Activated CD8-positive, alpha-beta T cell treated with anti-CD3 and anti-CD28 coated beads, Interleukin-2, amount 10 ng/mL, durations not matched to agents 7 days and 5 days (primary cell): ENCODE data around the gene ZBTB7A. TPM values are rescaled to one million over a fixed set of nuclear protein-coding genes. Genes with fewer than 3 reads are reported as not detected.
"Not testable (repeated sequence)": the region's sequence is repeated elsewhere in the genome, so short reads cannot be mapped to it uniquely, and the experiment has no call there.

Source experiments
- ATAC-seq: fragments of 150-1000 bp; cut with Tn5 transposase; one replicate; pipeline ENCODE4 v1.10.0; 2021; ENCODE audit warnings: moderate library complexity
- CTCF ChIA-PET: fragments of 350-600 bp; sonication (Branson Sonifier 250); formaldehyde crosslinking; loops from one replicate; lab custom pipeline; 2021; ENCODE audit warnings: antibody characterized with exemption; lab: Charles Lee
- POLR2A ChIA-PET: fragments of 350-600 bp; sonication (Branson Sonifier 250); formaldehyde crosslinking; loops from one replicate; lab custom pipeline; 2021; ENCODE audit warnings: antibody characterized with exemption; lab: Charles Lee
- DNase-seq: peaks from one replicate; pipeline ENCODE4 v3.0.0-alpha.2; 2020
- H3K27ac Mint-ChIP-seq: one replicate; pipeline ENCODE4 v1.8.0; 2021; ENCODE audit warnings: mild to moderate bottlenecking, mixed read lengths
- H3K27me3 Mint-ChIP-seq: one replicate; pipeline ENCODE4 v1.8.0; 2021; ENCODE audit warnings: low read depth, mixed read lengths
- H3K36me3 Mint-ChIP-seq: one replicate; pipeline ENCODE4 v1.8.0; 2021; ENCODE audit warnings: low read depth, mixed read lengths
- H3K4me1 Mint-ChIP-seq: one replicate; pipeline ENCODE4 v1.8.0; 2021; ENCODE audit warnings: low read depth, mixed read lengths
- H3K4me3 Mint-ChIP-seq: one replicate; pipeline ENCODE4 v1.8.0; 2021; ENCODE audit warnings: mild to moderate bottlenecking, mixed read lengths
- H3K9me3 Mint-ChIP-seq: one replicate; pipeline ENCODE4 v1.8.0; 2022; ENCODE audit warnings: mixed read lengths; ENCODE audit not compliant: insufficient read depth
- total RNA-seq, 2 experiments: library from RNA; stranded (reverse); gene quantifications; one replicate each; pipeline ENCODE4 v1.2.3, GENCODE V29; 2021

The ZBTB7A gene
- total RNA-seq, 2 experiments from 2014 or later = 59.1 to 63.1 TPM

DNA sequence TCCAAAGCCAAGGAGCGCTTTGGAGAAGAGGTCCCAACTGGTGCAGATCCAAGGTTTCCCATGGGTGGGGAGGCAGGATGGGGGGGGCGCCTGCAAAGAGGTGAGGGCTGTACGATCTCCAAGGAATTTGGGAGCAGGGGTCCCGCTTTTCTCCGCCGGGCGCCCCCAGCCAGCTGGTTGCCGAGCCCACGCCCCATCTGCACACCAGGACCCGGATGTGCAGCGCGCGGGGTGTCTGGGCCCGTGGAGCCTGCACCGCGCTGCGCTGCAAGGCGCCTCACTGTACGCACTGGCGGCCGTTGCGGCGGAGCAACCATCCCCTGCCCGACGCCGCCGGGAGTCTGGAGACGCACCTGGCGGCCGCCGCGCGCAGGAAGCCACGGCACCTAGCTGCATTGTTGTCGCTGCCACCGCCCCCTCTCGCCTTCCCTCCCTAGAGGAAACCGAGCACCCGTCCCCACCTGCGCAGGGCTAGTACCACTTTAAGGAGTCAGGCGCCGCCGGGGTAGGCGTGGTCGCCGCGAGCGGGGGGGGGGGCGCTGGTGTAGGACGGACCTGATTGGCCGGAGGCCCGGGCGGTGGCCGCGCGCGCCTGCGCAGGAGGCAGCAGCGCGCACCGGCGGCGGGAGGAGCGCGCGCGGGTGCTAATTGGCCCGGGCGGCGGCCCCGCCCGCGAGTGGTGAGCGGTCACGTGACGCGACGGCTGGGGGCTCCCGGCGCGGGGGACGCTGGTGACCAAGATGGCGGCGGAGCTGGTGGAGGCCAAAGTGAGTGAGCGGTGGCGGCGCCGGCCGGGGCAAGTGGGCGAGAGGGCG, 59.5 kb downstream of the ZBTB7A start, which contains the start of gene PIAS4:
Gene PIAS4, plus strand, starts transcription at position 716 of the 815 bp plus-strand sequence. Its CDS starts 25 bp downstream, at position 741.
- Mint-ChIP-seq H3K27ac (peak within 1 kb of the TSS; percentile 82), H3K36me3 (peaks cover 2% of the 10 kb centered on the region), H3K4me3 (peak within 1 kb of the TSS; percentile 83), H3K9me3 (no peaks in the 10 kb centered on the region), H3K27me3 (no peaks in the 10 kb centered on the region), H3K4me1 (peaks cover 18% of the 10 kb centered on the region)
- ChIA-PET POLR2A (interaction anchor here (0.6 to 2.7 kb wide), 8 partner anchors 17 to 162 kb away, joined by 3 to 17 read pairs (median 3); partner anchors contain the start of gene EEF2), CTCF (interaction anchor here (1.2 to 3.9 kb wide), 6 partner anchors 12 to 201 kb away, joined by 3 to 29 read pairs (median 6); partner anchors contain the start of gene EEF2)
- ATAC-seq = peak; percentile 93
- DNase-seq = peak; percentile 96

DNA sequence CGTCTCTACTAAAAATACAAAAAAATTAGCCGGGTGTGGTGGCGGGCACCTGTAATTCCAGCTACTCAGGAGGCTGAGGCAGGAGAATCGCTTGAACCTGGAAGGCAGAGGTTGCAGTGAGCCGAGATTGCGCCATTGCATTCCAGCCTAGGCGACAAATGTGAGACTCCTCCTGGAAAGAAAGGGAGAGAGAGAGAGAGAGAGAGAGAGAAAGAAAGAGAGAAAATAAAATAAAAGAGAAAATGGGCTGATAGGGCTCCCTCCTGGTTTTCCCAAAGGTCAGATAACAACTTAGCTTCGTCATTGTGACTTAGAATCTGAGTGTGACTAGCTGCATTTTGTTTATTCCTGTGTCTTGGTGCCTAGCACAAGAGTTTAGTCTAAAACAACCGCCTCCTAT, 61.3 kb downstream of the ZBTB7A start:
- not testable (repeated sequence) for H3K27ac Mint-ChIP-seq, H3K36me3 Mint-ChIP-seq, ATAC-seq, DNase-seq, H3K9me3 Mint-ChIP-seq, H3K27me3 Mint-ChIP-seq
- ChIA-PET CTCF (interaction anchor here (1.1 to 3.9 kb wide), 2 partner anchors 18 to 20 kb away, joined by 3 to 29 read pairs; partner anchors contain the start of gene EEF2), POLR2A (interaction anchor here (0.6 to 2.7 kb wide), 2 partner anchors 21 to 1536 kb away, joined by 3 to 17 read pairs; partner anchors contain the start of gene EEF2)
- H3K4me3 Mint-ChIP-seq = peak overlapping the region; percentile 34
- H3K4me1 Mint-ChIP-seq = peaks cover 18% of the 10 kb centered on the region

DNA sequence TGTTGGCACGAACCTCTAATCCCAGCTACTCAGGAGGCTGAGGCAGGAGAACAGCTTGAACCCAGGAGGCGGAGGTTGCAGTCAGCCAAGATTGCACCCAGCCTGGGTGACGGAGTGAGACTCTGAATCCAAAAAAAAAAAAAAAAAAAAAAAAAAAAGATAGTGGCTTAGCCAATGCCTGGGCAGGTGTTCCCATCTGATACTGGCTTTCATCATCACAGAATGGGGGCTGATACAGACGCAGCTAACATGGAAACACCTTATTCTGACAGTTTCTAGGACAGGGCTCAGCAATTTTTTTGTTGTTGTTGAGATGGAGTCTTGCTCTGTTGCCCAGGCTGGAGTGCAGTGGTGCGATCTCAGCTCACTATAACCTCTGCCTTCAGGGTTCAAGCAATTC, 65.9 kb downstream of the ZBTB7A start:
- H3K36me3 Mint-ChIP-seq, H3K4me1 Mint-ChIP-seq, ATAC-seq, DNase-seq, H3K27me3 Mint-ChIP-seq, H3K4me3 Mint-ChIP-seq, POLR2A ChIA-PET, H3K9me3 Mint-ChIP-seq, H3K27ac Mint-ChIP-seq: not testable (repeated sequence)
- CTCF ChIA-PET = interaction anchor here (1.3 to 1.4 kb wide), 3 partner anchors 10 to 139 kb away, joined by 3 to 6 read pairs (median 5); no protein-coding TSS in a partner anchor

DNA sequence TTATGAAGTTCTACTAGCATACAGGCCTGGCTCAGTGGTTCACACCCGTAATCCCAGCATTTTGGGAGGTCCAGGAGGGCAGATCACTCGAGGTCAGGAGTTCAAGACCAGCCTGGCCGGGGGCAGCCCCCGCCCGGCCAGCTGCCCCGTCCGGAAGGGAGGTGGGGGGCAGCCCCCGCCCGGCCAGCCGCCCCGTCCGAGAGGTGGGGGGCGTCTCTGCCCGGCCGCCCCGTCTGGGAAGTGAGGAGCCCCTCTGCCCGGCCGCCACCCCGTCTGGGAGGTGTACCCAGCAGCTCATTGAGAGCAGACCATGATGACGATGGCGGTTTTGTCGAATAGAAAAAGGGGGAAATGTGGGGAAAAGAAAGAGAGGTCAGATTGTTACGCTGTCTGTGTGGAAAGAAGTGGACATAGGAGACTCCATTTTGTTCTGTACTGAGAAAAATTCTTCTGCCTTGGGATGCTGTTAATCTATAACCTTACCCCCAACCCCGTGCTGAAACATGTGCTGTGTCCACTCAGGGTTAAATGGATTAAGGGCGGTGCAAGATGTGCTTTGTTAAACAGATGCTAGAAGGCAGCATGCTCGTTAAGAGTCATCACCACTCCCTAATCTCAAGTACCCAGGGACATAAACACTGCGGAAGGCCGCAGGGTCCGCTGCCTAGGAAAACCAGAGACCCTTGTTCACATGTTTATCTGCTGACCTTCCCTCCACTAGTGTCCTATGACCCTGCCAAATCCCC, 67.9 kb downstream of the ZBTB7A start:
- H3K4me3 Mint-ChIP-seq, H3K4me1 Mint-ChIP-seq, ATAC-seq, H3K9me3 Mint-ChIP-seq, DNase-seq, H3K36me3 Mint-ChIP-seq, H3K27ac Mint-ChIP-seq, H3K27me3 Mint-ChIP-seq, CTCF ChIA-PET: not testable (repeated sequence)
- POLR2A ChIA-PET = interaction anchor here (0.6 kb wide), 1 partner anchor 205 kb away, joined by 3 read pairs; no protein-coding TSS in a partner anchor

DNA sequence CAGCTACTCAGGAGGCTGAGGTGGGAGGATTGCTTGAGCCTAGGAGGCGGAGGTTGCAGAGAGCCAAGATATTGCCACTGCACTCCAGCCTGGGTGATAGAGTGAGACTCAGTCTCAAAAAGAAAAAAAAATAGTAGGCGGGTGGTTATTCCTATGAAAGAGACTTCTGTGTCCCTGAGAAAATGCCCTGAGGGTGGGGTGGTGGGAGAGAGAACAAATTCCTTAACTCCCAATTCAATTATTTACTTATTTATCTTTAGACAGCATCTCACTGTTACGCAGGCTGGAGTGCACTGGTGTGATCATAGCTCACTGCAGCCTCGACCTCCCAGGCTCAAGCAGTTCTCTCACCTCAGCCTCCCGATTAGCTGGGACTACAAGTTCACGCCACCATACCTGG, 71.1 kb downstream of the ZBTB7A start:
- H3K9me3 Mint-ChIP-seq = no peaks in the 10 kb centered on the region
- ChIA-PET CTCF (interaction anchor here (1.2 to 2.0 kb wide), 2 partner anchors 12 to 144 kb away, joined by 6 to 7 read pairs; partner anchors contain the start of gene PIAS4), POLR2A (interaction anchor here (0.6 kb wide), 1 partner anchor 33 kb away, joined by 3 read pairs; no protein-coding TSS in a partner anchor)
- H3K36me3 Mint-ChIP-seq = peaks cover 2% of the 10 kb centered on the region
- no peak for ATAC-seq
- DNase-seq = no peak
- peaks cover 10% of the 10 kb centered on the region for H3K4me1 Mint-ChIP-seq
- no peak overlapping the region for H3K4me3 Mint-ChIP-seq
- H3K27me3 Mint-ChIP-seq = no peaks in the 10 kb centered on the region
- no peak overlapping the region for H3K27ac Mint-ChIP-seq

Other genes with a start within 250 kb of the ZBTB7A start
- gene ZFR2, start 197.9 kb downstream of the ZBTB7A start, total RNA-seq = under 1 TPM; 0.24 to 0.42 TPM
- gene ATCAY, start 186.2 kb downstream of the ZBTB7A start, total RNA-seq = not detected
- not detected for gene NMRK2, start 133.8 kb downstream of the ZBTB7A start, total RNA-seq
- gene DAPK3, start 95.8 kb downstream of the ZBTB7A start, total RNA-seq = 10 to 100 TPM; 43.0 to 44.9 TPM
- gene EEF2, start 81.4 kb downstream of the ZBTB7A start, total RNA-seq = 1,000 to 10,000 TPM; 1,524 to 1,558 TPM
- 10 to 100 TPM; 34.2 to 35.6 TPM for gene PIAS4, start 59.2 kb downstream of the ZBTB7A start, total RNA-seq
- gene MAP2K2, start 57.2 kb upstream of the ZBTB7A start, total RNA-seq = 100 to 1,000 TPM; 218 to 234 TPM
- gene CREB3L3, start 86.7 kb upstream of the ZBTB7A start, total RNA-seq = under 1 TPM; 0.16 to 0.18 TPM
- gene SIRT6, start 115.7 kb upstream of the ZBTB7A start, total RNA-seq = 10 to 100 TPM; 30.8 to 40.4 TPM
- under 1 TPM; 0.68 to 0.73 TPM for gene ANKRD24, start 115.8 kb upstream of the ZBTB7A start, total RNA-seq
- not detected for gene EBI3, start 162.6 kb upstream of the ZBTB7A start, total RNA-seq
- 10 to 100 TPM; 24.8 to 26.1 TPM for gene YJU2, start 180.2 kb upstream of the ZBTB7A start, total RNA-seq
- not detected for gene SHD, start 212.4 kb upstream of the ZBTB7A start, total RNA-seq
- gene TMIGD2, start 235.5 kb upstream of the ZBTB7A start, total RNA-seq = 10 to 100 TPM; 35.9 to 39.5 TPM
- 10 to 100 TPM; 26.7 to 27.7 TPM for gene FSD1, start 237.7 kb upstream of the ZBTB7A start, total RNA-seq